ENCODE measurements around the gene ERBB4.

DNA sequence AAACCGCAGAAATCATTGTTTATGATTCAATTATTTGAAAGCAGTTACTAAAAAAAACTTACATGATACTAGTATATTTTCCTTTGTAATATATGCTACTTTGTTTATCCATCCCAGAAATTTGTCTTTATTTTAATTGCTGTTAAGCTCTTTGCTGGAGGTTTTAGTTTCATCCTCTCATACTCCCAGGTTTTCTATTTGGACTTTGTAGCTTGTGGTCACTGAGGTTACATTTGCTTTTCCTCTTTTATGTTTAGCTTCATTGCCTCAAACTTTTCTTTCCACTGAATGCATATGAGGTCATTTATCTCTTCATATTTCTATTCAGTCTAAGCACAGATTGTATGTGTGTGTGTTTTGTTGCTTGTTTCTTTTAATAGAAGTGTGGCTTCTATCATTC lies 89.9 kb downstream of the ERBB4 start:
- TF ChIP-seq, protein P1, sequence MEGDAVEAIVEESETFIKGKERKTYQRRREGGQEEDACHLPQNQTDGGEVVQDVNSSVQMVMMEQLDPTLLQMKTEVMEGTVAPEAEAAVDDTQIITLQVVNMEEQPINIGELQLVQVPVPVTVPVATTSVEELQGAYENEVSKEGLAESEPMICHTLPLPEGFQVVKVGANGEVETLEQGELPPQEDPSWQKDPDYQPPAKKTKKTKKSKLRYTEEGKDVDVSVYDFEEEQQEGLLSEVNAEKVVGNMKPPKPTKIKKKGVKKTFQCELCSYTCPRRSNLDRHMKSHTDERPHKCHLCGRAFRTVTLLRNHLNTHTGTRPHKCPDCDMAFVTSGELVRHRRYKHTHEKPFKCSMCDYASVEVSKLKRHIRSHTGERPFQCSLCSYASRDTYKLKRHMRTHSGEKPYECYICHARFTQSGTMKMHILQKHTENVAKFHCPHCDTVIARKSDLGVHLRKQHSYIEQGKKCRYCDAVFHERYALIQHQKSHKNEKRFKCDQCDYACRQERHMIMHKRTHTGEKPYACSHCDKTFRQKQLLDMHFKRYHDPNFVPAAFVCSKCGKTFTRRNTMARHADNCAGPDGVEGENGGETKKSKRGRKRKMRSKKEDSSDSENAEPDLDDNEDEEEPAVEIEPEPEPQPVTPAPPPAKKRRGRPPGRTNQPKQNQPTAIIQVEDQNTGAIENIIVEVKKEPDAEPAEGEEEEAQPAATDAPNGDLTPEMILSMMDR (IDR thresholded peaks at IDR 0.05) = no peak
- no peak for TF ChIP-seq POLR2A (IDR thresholded peaks at IDR 0.05)

Data from esophagus squamous epithelium (tissue), 4 donors.